CD4-positive, alpha-beta T cell (primary cell): ENCODE results near the gene AMPH. TPM values are rescaled to one million over a fixed set of nuclear protein-coding genes. Genes with fewer than 3 reads are reported as not detected.

Source experiments
- ATAC-seq: fragments of 200-7000 bp; cut with Tn5 transposase; one replicate; pipeline ENCODE4 v1.10.0; 2022; ENCODE audit warnings: mild to moderate bottlenecking; ENCODE audit not compliant: poor library complexity
- CTCF ChIA-PET: fragments of 350-600 bp; sonication (Branson Sonifier 250); formaldehyde crosslinking; loops from one replicate; lab custom pipeline; 2021; ENCODE audit warnings: antibody characterized with exemption, inconsistent platforms; lab: Charles Lee
- POLR2A ChIA-PET: fragments of 350-600 bp; sonication (Branson Sonifier 250); formaldehyde crosslinking; loops from one replicate; lab custom pipeline; 2021; ENCODE audit warnings: antibody characterized with exemption, inconsistent platforms; lab: Charles Lee
- DNase-seq, 14 experiments: peaks; one replicate each; pipeline ENCODE4 v3.0.0-alpha.2; 2013 to 2020; ENCODE audit warnings: mixed read lengths in 2 of 14
- H3K27ac ChIP-seq, 2 donors: one replicate each; pipeline versions ENCODE4 v1.5.1 to v1.7.0; 2013; ENCODE audit warnings: low read length in 2 of 2, low read depth in 1 of 2, mild to moderate bottlenecking in 1 of 2
- H3K27me3 ChIP-seq, 2 experiments: 1 replicate in 1 of 2; 2 replicates in 1 of 2; pipeline versions ENCODE4 v1.6.1 to v1.7.0; 2013; ENCODE audit warnings: low read length in 2 of 2, control low read depth in 1 of 2, mild to moderate bottlenecking in 1 of 2, moderate library complexity in 1 of 2; ENCODE audit not compliant: insufficient read depth in 2 of 2, control insufficient read depth in 1 of 2
- H3K36me3 ChIP-seq: one replicate; pipeline ENCODE4 v1.6.1; 2013; ENCODE audit warnings: low read length, control low read depth; ENCODE audit not compliant: insufficient read depth
- H3K4me1 ChIP-seq: one replicate; pipeline ENCODE4 v1.6.1; 2013; ENCODE audit warnings: low read length, control low read depth; ENCODE audit not compliant: insufficient read depth
- H3K4me3 ChIP-seq: one replicate; pipeline ENCODE4 v1.5.1; 2013; ENCODE audit warnings: mild to moderate bottlenecking, low read length, moderate library complexity
- H3K9me3 ChIP-seq, 2 experiments: 1 replicate in 1 of 2; 2 replicates in 1 of 2; pipeline versions ENCODE4 v1.6.1 to v1.7.0; 2013; ENCODE audit warnings: low read length in 2 of 2, mild to moderate bottlenecking in 2 of 2, control low read depth in 1 of 2, moderate library complexity in 1 of 2; ENCODE audit not compliant: control insufficient read depth in 1 of 2, insufficient read depth in 1 of 2
- H3K27ac Mint-ChIP-seq: one replicate; pipeline ENCODE4 v1.8.0; 2020; ENCODE audit warnings: mixed read lengths
- H3K27me3 Mint-ChIP-seq: one replicate; pipeline ENCODE4 v1.8.0; 2021; ENCODE audit warnings: mixed read lengths
- H3K36me3 Mint-ChIP-seq: one replicate; pipeline ENCODE4 v1.8.0; 2021; ENCODE audit warnings: low read depth, mixed read lengths
- H3K4me1 Mint-ChIP-seq: one replicate; pipeline ENCODE4 v1.8.0; 2021; ENCODE audit warnings: low read depth, mixed read lengths
- H3K4me3 Mint-ChIP-seq: one replicate; pipeline ENCODE4 v1.8.0; 2020; ENCODE audit warnings: mild to moderate bottlenecking, mixed read lengths
- H3K9me3 Mint-ChIP-seq: one replicate; pipeline ENCODE4 v1.8.0; 2020; ENCODE audit warnings: mixed read lengths
- intact Hi-C, 2 experiments: fragments of 100-400 bp; cut with DNase I in 1 of 2; cut with micrococcal nuclease in 1 of 2; formaldehyde crosslinking; loops; one replicate each; pipeline versions ENCODE4 v1.15.1 to v1.9.0; 2023 to 2025; cut with DNase I, micrococcal nuclease
- total RNA-seq, 174 experiments: library from RNA in 2 of 174; stranded (reverse) in 2 of 174; gene quantifications; one replicate each; pipeline ENCODE4 v1.2.3 and lab custom pipeline; 2021 to 2026
- TF ChIP-seq, protein P1 (sequence below): fragments of 200-600 bp; IDR thresholded peaks from one replicate; pipeline ENCODE4 v1.8.0; 2022; ENCODE audit warnings: antibody characterized with exemption, mild to moderate bottlenecking

AMPH gene
- total RNA-seq, 2 experiments from 2014 or later: not detected

DNA sequence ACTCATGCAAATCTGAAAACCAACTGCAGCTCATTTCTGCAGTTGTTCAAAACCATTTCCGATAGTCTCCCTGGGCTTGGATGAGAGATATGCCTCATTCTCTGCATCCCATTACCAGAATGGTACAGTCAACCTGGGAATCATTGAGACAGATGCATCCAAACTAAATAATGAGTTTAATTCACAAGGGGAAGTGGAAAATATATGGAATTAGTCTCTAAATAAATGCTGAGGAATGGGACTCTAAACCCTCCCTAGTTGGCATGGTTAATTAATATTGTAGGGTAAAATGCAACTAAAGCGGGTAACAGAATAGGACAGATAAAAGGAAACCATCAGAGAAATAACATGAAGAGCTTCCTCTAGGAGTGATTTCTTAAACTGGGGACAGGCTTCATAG is 118.9 kb downstream of the AMPH start:
- no peak for ATAC-seq
- CTCF ChIA-PET: no interaction called here
- POLR2A ChIA-PET: no interaction called here
- H3K4me1 Mint-ChIP-seq: no peaks in the 10 kb centered on the region
- peaks cover 9 to 17% of the 10 kb centered on the region in 2 experiments for H3K9me3 ChIP-seq
- no peaks in the 10 kb centered on the region for H3K36me3 ChIP-seq
- intact Hi-C loops: no loop called here
- H3K27ac ChIP-seq: no peak overlapping the region
- peaks cover 13% of the 10 kb centered on the region for H3K9me3 Mint-ChIP-seq
- H3K27me3 ChIP-seq: no peaks in the 10 kb centered on the region
- H3K4me3 ChIP-seq: no peak overlapping the region
- DNase-seq: no peak
- no peak overlapping the region for H3K27ac Mint-ChIP-seq
- H3K36me3 Mint-ChIP-seq: no peaks in the 10 kb centered on the region
- H3K4me1 ChIP-seq: no peaks in the 10 kb centered on the region
- H3K4me3 Mint-ChIP-seq: no peak overlapping the region
- TF ChIP-seq, protein P1, sequence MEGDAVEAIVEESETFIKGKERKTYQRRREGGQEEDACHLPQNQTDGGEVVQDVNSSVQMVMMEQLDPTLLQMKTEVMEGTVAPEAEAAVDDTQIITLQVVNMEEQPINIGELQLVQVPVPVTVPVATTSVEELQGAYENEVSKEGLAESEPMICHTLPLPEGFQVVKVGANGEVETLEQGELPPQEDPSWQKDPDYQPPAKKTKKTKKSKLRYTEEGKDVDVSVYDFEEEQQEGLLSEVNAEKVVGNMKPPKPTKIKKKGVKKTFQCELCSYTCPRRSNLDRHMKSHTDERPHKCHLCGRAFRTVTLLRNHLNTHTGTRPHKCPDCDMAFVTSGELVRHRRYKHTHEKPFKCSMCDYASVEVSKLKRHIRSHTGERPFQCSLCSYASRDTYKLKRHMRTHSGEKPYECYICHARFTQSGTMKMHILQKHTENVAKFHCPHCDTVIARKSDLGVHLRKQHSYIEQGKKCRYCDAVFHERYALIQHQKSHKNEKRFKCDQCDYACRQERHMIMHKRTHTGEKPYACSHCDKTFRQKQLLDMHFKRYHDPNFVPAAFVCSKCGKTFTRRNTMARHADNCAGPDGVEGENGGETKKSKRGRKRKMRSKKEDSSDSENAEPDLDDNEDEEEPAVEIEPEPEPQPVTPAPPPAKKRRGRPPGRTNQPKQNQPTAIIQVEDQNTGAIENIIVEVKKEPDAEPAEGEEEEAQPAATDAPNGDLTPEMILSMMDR: no peak
- no peaks in the 10 kb centered on the region for H3K27me3 Mint-ChIP-seq

DNA sequence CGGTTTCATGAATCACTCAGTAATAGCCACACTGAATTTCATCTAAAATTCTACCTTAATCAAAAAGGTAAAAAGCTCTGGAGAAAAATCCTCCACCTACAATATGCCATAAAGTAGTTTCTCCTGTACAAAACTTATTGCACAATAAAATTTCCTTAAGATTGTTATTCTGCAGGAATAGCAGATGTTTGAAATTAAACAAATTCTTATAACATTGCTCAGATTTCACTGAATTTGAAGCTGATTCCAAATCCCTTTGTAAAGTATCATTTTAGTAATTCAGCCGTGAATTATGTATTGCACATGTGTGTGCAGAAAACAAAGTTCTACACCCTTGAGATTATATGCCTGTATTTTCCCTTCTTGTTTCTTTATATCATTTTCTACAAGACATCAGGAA is 123.8 kb downstream of the AMPH start:
- Histone ChIP-seq H3K9me3 (no peaks in the 10 kb centered on the region), H3K27me3 (no peaks in the 10 kb centered on the region), H3K36me3 (no peaks in the 10 kb centered on the region), H3K27ac (no peak overlapping the region), H3K4me3 (no peak overlapping the region), H3K4me1 (no peaks in the 10 kb centered on the region)
- Mint-ChIP-seq H3K36me3 (no peaks in the 10 kb centered on the region), H3K27me3 (peaks cover 8% of the 10 kb centered on the region), H3K4me3 (no peak overlapping the region), H3K27ac (no peak overlapping the region), H3K4me1 (no peaks in the 10 kb centered on the region), H3K9me3 (no peaks in the 10 kb centered on the region)
- TF ChIP-seq, protein P1: no peak
- intact Hi-C loops: no loop called here
- POLR2A ChIA-PET: no interaction called here
- no peak for DNase-seq
- CTCF ChIA-PET: no interaction called here
- ATAC-seq: no peak

DNA sequence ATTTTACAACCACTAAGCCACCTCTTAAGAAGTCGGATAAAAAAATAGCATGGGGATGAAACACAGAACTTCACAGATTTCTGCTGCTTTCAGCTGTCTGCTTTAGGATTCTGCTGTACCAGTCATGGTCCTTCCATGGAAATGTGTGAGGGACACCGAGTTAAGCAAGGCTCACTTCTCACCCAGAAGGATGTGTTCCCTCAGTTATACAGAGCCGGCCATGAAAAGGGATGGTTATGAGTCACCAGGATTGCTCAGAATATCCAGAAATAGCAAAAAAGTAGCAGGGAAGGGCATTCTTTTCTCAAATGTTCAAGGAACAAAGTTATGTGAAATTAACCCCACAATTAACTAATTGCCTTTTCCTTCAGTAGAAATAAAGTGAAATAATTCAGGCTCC is 124.4 kb downstream of the AMPH start:
- Histone ChIP-seq H3K36me3 (no peaks in the 10 kb centered on the region), H3K27ac (no peak overlapping the region), H3K9me3 (no peaks in the 10 kb centered on the region), H3K4me3 (no peak overlapping the region), H3K27me3 (no peaks in the 10 kb centered on the region), H3K4me1 (no peaks in the 10 kb centered on the region)
- no peak overlapping the region for H3K4me3 Mint-ChIP-seq
- ChIA-PET CTCF (no interaction called here), POLR2A (no interaction called here)
- no peak for ATAC-seq
- H3K4me1 Mint-ChIP-seq: no peaks in the 10 kb centered on the region
- TF ChIP-seq, protein P1: no peak
- DNase-seq: no peak
- H3K27me3 Mint-ChIP-seq: peaks cover 8% of the 10 kb centered on the region
- intact Hi-C loops: no loop called here
- H3K9me3 Mint-ChIP-seq: no peaks in the 10 kb centered on the region
- no peak overlapping the region for H3K27ac Mint-ChIP-seq
- H3K36me3 Mint-ChIP-seq: no peaks in the 10 kb centered on the region
